Endothelial cell of umbilical vein (primary cell): Measurements from ENCODE around the gene SBK3. TPM values are rescaled to one million over a fixed set of nuclear protein-coding genes. Genes with fewer than 3 reads are reported as not detected.

Experiments
- BruUV-seq: library from RNA; stranded (reverse); fragments of 400-500 nt; replicated peaks from 2 replicates; lab custom pipeline; 2021; lab: Mats Ljungman, UMichigan
- CTCF ChIA-PET: fragments of 300-600, 350-600 bp; sonication (Branson Sonifier 250); formaldehyde crosslinking; loops from one replicate; lab custom pipeline; 2021; ENCODE audit warnings: antibody characterized with exemption, inconsistent platforms; lab: Charles Lee
- POLR2A ChIA-PET: fragments of 300-600, 350-600 bp; sonication (Branson Sonifier 250); formaldehyde crosslinking; loops from one replicate; lab custom pipeline; 2021; ENCODE audit warnings: antibody characterized with exemption, inconsistent platforms; lab: Charles Lee
- DNase-seq: peaks from one replicate; pipeline ENCODE4 v3.0.0-alpha.2; 2011; ENCODE audit warnings: low read depth, low spot score
- FAIRE-seq: peaks from 2 replicates; lab custom pipeline; 2011; peaks lifted over from hg19 to GRCh38; lab: Jason Lieb, UNC
- H2AFZ ChIP-seq: 2 replicates; pipeline ENCODE4 v1.6.0; 2012; ENCODE audit warnings: low read depth, low read length, control low read depth, inconsistent platforms
- H3K27ac ChIP-seq: 2 replicates; pipeline ENCODE4 v1.5.1; 2011; ENCODE audit warnings: low read depth, mild to moderate bottlenecking, control low read depth, low read length, moderate library complexity; ENCODE audit not compliant: insufficient read depth
- H3K27me3 ChIP-seq, 2 experiments: 2 replicates each; pipeline versions ENCODE4 v1.6.0 to v1.6.1; 2011; ENCODE audit warnings: low read length in 2 of 2, mixed read lengths in 1 of 2; ENCODE audit not compliant: control insufficient read depth in 2 of 2, insufficient read depth in 2 of 2
- H3K36me3 ChIP-seq, 2 experiments: 2 replicates in 1 of 2; 3 replicates in 1 of 2; pipeline ENCODE4 v1.5.1; 2011; ENCODE audit warnings: low read length in 2 of 2, mild to moderate bottlenecking in 1 of 2, moderate library complexity in 1 of 2; ENCODE audit not compliant: control insufficient read depth in 2 of 2, insufficient read depth in 2 of 2; ENCODE audit errors: extremely low read depth in 1 of 2
- H3K4me1 ChIP-seq: 3 replicates; pipeline ENCODE4 v1.5.1; 2011; ENCODE audit warnings: mild to moderate bottlenecking, low read length; ENCODE audit not compliant: control insufficient read depth, insufficient read depth; ENCODE audit errors: extremely low read depth
- H3K4me2 ChIP-seq: 2 replicates; pipeline ENCODE4 v1.6.1; 2011; ENCODE audit warnings: low read length, control low read depth, mixed read lengths; ENCODE audit not compliant: insufficient read depth
- H3K4me3 ChIP-seq, 3 experiments: fragments of 200-600 bp in 1 of 3; sonication (generic), shearing (Covaris generic) in 1 of 3; replicated peaks in 1 of 3; 2 replicates each; pipeline ENCODE4 v1.5.1; 2011 to 2016; ENCODE audit warnings: control low read depth in 3 of 3, low read length in 3 of 3, mild to moderate bottlenecking in 2 of 3, inconsistent platforms in 1 of 3, low read depth in 1 of 3, moderate library complexity in 1 of 3; ENCODE audit not compliant: insufficient read depth in 1 of 3
- H3K79me2 ChIP-seq: 2 replicates; pipeline ENCODE4 v1.6.0; 2012; ENCODE audit warnings: low read length, inconsistent platforms; ENCODE audit not compliant: control insufficient read depth, insufficient read depth
- H3K9ac ChIP-seq: replicated peaks from 2 replicates; pipeline ENCODE3; 2011; ENCODE audit warnings: low read length, control low read depth; ENCODE audit not compliant: insufficient read depth; ENCODE audit errors: extremely low read depth
- H3K9me1 ChIP-seq: replicated peaks from 3 replicates; pipeline ENCODE4 v1.6.0; 2011; ENCODE audit warnings: mild to moderate bottlenecking, low read length; ENCODE audit not compliant: control insufficient read depth, insufficient read depth; ENCODE audit errors: extremely low read depth
- H3K9me3 ChIP-seq: replicated peaks from 2 replicates; pipeline ENCODE4 v1.5.1; 2012; ENCODE audit warnings: low read length, inconsistent platforms; ENCODE audit not compliant: control insufficient read depth, insufficient read depth
- H4K20me1 ChIP-seq: replicated peaks from 2 replicates; pipeline ENCODE3; 2011; ENCODE audit warnings: mild to moderate bottlenecking, low read length; ENCODE audit not compliant: control insufficient read depth, insufficient read depth; ENCODE audit errors: extremely low read depth
- CTCF ChIP-seq, 2 donors: IDR thresholded peaks; 1 replicate in 1 of 2; 2 replicates in 1 of 2; pipeline ENCODE4 v1.5.1; 2011; ENCODE audit warnings: low read length in 2 of 2, mild to moderate bottlenecking in 2 of 2, moderate library complexity in 2 of 2, control low read depth in 1 of 2, inconsistent platforms in 1 of 2, low read depth in 1 of 2; ENCODE audit not compliant: insufficient read depth in 1 of 2; ENCODE audit errors: extremely low read depth in 1 of 2
- EZH2 ChIP-seq: IDR thresholded peaks from 2 replicates; pipeline ENCODE4 v1.6.1; 2012; ENCODE audit warnings: borderline replicate concordance, low read depth, mild to moderate bottlenecking, moderate library complexity, low read length, inconsistent platforms; ENCODE audit not compliant: severe bottlenecking
- FOS ChIP-seq: IDR thresholded peaks from 2 replicates; pipeline ENCODE4 v1.6.1; 2011; ENCODE audit warnings: mild to moderate bottlenecking, low read length, moderate library complexity, borderline replicate concordance; ENCODE audit not compliant: insufficient read depth
- GATA2 ChIP-seq: IDR thresholded peaks from 2 replicates; pipeline ENCODE4 v1.7.0; 2011; ENCODE audit warnings: low read depth, mild to moderate bottlenecking, moderate library complexity, mixed read lengths, low read length; ENCODE audit not compliant: insufficient read length, insufficient read depth
- JUN ChIP-seq: IDR thresholded peaks from 2 replicates; pipeline ENCODE4 v1.6.1; 2011; ENCODE audit warnings: borderline replicate concordance, low read depth; ENCODE audit not compliant: insufficient read length, insufficient read depth
- MAX ChIP-seq: IDR thresholded peaks from 2 replicates; pipeline ENCODE4 v1.6.1; 2011; ENCODE audit not compliant: insufficient read depth, insufficient read length
- MYC ChIP-seq: IDR thresholded peaks from one replicate; pipeline ENCODE4 v1.6.1; 2011; ENCODE audit warnings: mild to moderate bottlenecking, low read depth, low read length
- POLR2A ChIP-seq: IDR thresholded peaks from 2 replicates; pipeline ENCODE4 v1.6.1; 2012; ENCODE audit warnings: low read depth, mild to moderate bottlenecking, control low read depth, low read length
- POLR2AphosphoS5 ChIP-seq: IDR thresholded peaks from 2 replicates; pipeline ENCODE4 v1.6.1; 2012; ENCODE audit warnings: low read depth, mild to moderate bottlenecking, control low read depth, low read length, moderate library complexity; ENCODE audit not compliant: insufficient read depth
- dilution Hi-C: fragments of 300-500 bp; cut with MboI; formaldehyde crosslinking; loops from one replicate; pipeline ENCODE4 v1.15.0; 2019; ENCODE audit warnings: low sequenced_read_pairs; ENCODE audit not compliant: extremely low pct_ligation_motif_present
- intact Hi-C: fragments of 100-400 bp; cut with micrococcal nuclease; formaldehyde crosslinking; loops from one replicate; pipeline ENCODE4 v1.10.0; 2022
- polyA plus RNA-seq, 4 experiments: library from polyadenylated mRNA; depleted of rRNA in 3 of 4; stranded (reverse) in 3 of 4; unstranded in 1 of 4; fragments of >200 nt; gene quantifications; 2 replicates each; pipeline versions ENCODE4 v1.2.1 to v1.2.3, GENCODE V29; 2011 to 2012; ENCODE audit warnings: missing spikeins in 1 of 4
- total RNA-seq: library from RNA; stranded (reverse); gene quantifications from 2 replicates; pipeline ENCODE4 v1.2.3, GENCODE V29; 2021

Gene SBK3
- total and polyA plus RNA-seq, 2 donors (not counting 3 experiments of a cell fraction or from before 2014, with no cell fraction given), result 0.18 to 0.62 TPM

GRCh38 chr19:55500368-55500952 lies 44.9 kb downstream of the SBK3 start:
- dilution Hi-C loops, result no loop called here
- FAIRE-seq (no peak), DNase-seq (no peak)
- H3K9me1 ChIP-seq, result no peaks in the 10 kb centered on the region
- no peak overlapping the region for H3K4me2 ChIP-seq
- H4K20me1 ChIP-seq, result no peaks in the 10 kb centered on the region
- ChIA-PET CTCF (interaction anchor here (1.3 to 5.4 kb wide), 3 partner anchors 14 to 33 kb away, joined by 6 to 298 read pairs (median 22); no protein-coding TSS in a partner anchor), POLR2A (no interaction called here)
- no TSS peak for BruUV-seq
- no peak overlapping the region for H3K9ac ChIP-seq
- TF ChIP-seq EZH2 (no peak), FOS (no peak), GATA2 (no peak), MAX (no peak), JUN (no peak), POLR2AphosphoS5 (no peak), CTCF (IDR thresholded peaks at IDR 0.05; ENCODE audit: extremely low read depth in 1 of 2, insufficient read depth in 1 of 2, low read depth in 1 of 2, low read length in 2 of 2) (no peak), POLR2A (no peak), MYC (no peak)
- H3K36me3 ChIP-seq, result no peaks in the 10 kb centered on the region
- intact Hi-C loops, result no loop called here
- no peaks in the 10 kb centered on the region for H3K79me2 ChIP-seq
- no peak overlapping the region for H2AFZ ChIP-seq
- H3K4me3 ChIP-seq, result no peak overlapping the region
- H3K27me3 ChIP-seq, result no peaks in the 10 kb centered on the region
- no peak overlapping the region for H3K27ac ChIP-seq
- H3K4me1 ChIP-seq, result no peaks in the 10 kb centered on the region
- no peaks in the 10 kb centered on the region for H3K9me3 ChIP-seq
